Ishikawa (cell line): ENCODE data around the gene CXCL17.

Experiments used
- CEBPB ChIP-seq: IDR thresholded peaks from 2 replicates; pipeline ENCODE4 v1.6.1; 2012
- CREB1 ChIP-seq: IDR thresholded peaks from 2 replicates; pipeline ENCODE4 v1.6.1; 2012; ENCODE audit warnings: low read depth
- EGR1 ChIP-seq: IDR thresholded peaks from 2 replicates; pipeline ENCODE4 v1.6.1; 2012
- EP300 ChIP-seq: IDR thresholded peaks from 2 replicates; pipeline ENCODE4 v1.6.1; 2012; ENCODE audit warnings: borderline replicate concordance
- FOXM1 ChIP-seq: IDR thresholded peaks from 2 replicates; pipeline ENCODE4 v1.6.1; 2012; ENCODE audit warnings: low read depth, borderline replicate concordance
- MAX ChIP-seq: IDR thresholded peaks from 2 replicates; pipeline ENCODE4 v1.6.1; 2012
- NFIC ChIP-seq: IDR thresholded peaks from 2 replicates; pipeline ENCODE4 v1.6.1; 2012
- RAD21 ChIP-seq: IDR thresholded peaks from 2 replicates; pipeline ENCODE4 v1.6.1; 2012; ENCODE audit warnings: low read depth
- REST ChIP-seq: IDR thresholded peaks from 2 replicates; pipeline ENCODE4 v1.6.1; 2012; ENCODE audit warnings: low read depth, mild to moderate bottlenecking
- TAF1 ChIP-seq: IDR thresholded peaks from 2 replicates; pipeline ENCODE4 v1.6.1; 2012; ENCODE audit warnings: low read depth, mild to moderate bottlenecking
- TCF12 ChIP-seq: IDR thresholded peaks from 2 replicates; pipeline ENCODE4 v1.6.1; 2012; ENCODE audit warnings: low read depth
- TEAD4 ChIP-seq: IDR thresholded peaks from 2 replicates; pipeline ENCODE4 v1.6.1; 2012
- USF1 ChIP-seq: IDR thresholded peaks from 2 replicates; pipeline ENCODE4 v1.6.1; 2012
- YY1 ChIP-seq: IDR thresholded peaks from 2 replicates; pipeline ENCODE4 v1.6.1; 2012; ENCODE audit warnings: low read depth
- ZBTB7A ChIP-seq: IDR thresholded peaks from 2 replicates; pipeline ENCODE4 v1.6.1; 2012; ENCODE audit warnings: low read depth

CXCL17 gene

GRCh38 chr19:42443944-42444398 lies 1.2 kb upstream of the CXCL17 start:
- TF ChIP-seq TAF1 (no peak), ZBTB7A (no peak), EP300 (no peak), CREB1 (no peak)

GRCh38 chr19:42441049-42441445 lies 1.7 kb downstream of the CXCL17 start:
- TF ChIP-seq TCF12 (no peak), TAF1 (no peak), USF1 (no peak), CEBPB (no peak), NFIC (no peak), ZBTB7A (no peak), FOXM1 (no peak), CREB1 (no peak), YY1 (no peak), MAX (no peak), REST (no peak)

GRCh38 chr19:42440357-42441048 lies 2.2 kb downstream of the CXCL17 start:
- TF ChIP-seq USF1 (no peak), RAD21 (peak; percentile 7; the same call in 1 of the 2 replicates)

GRCh38 chr19:42436006-42436405 lies 6.7 kb downstream of the CXCL17 start:
- no peak for TF ChIP-seq NFIC
- TF ChIP-seq RAD21: no peak
- TF ChIP-seq ZBTB7A: no peak
- TF ChIP-seq REST: no peak
- TF ChIP-seq EGR1: no peak
- no peak for TF ChIP-seq TCF12
- no peak for TF ChIP-seq YY1
- no peak for TF ChIP-seq USF1
- no peak for TF ChIP-seq CREB1
- no peak for TF ChIP-seq MAX
- TF ChIP-seq TAF1: no peak

- TF ChIP-seq CEBPB (no peak), EGR1 (no peak), TCF12 (no peak), TEAD4 (no peak), MAX (no peak), RAD21 (no peak), CREB1 (no peak), YY1 (no peak), EP300 (no peak), USF1 (no peak), ZBTB7A (no peak), NFIC (no peak), TAF1 (no peak), REST (no peak), FOXM1 (no peak)
These were observed 7.4 kb downstream of the CXCL17 start for GRCh38 chr19:42435316-42435715.
